ENCODE results near the gene TXNRD3. TPM values are rescaled to one million over a fixed set of nuclear protein-coding genes. Genes with fewer than 3 reads are reported as not detected.

TXNRD3 gene
- total and polyA plus RNA-seq, 5 experiments from 2014 or later, result 3.2 to 6.7 (median 6.2) TPM

DNA sequence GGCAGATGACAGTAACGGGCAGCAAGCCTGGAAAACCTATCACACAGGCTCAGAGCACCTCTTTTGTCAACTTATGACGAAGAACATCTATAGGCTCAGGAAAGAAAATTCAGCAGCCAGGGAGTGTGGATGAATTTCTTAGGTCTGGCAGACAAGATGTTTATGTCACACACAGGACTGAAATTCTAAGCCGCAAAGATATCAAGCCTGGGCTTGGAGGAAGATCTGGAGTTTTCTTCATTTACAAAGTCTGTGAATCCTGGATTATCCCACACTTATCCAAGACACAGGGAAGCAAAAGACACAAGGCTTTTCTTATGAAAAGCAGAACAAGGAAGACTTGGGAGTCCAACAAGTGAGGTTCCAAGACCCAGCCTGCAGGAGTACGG lies 25.7 kb upstream of the TXNRD3 start:
- no peaks in the 10 kb centered on the region for H3K36me3 Mint-ChIP-seq
- H3K9me3 Mint-ChIP-seq, result no peaks in the 10 kb centered on the region
- DNase-seq (no peak), ATAC-seq (no peak)
- POLR2A ChIA-PET, result no interaction called here
- H3K27ac Mint-ChIP-seq, result no peak overlapping the region
- H3K27me3 Mint-ChIP-seq, result peaks cover 0 to 25% (median 10%) of the 10 kb centered on the region in 5 donors
- peaks cover 4 to 8% (median 6%) of the 10 kb centered on the region in 4 donors for H3K4me1 Mint-ChIP-seq
- no peak overlapping the region for H3K4me3 Mint-ChIP-seq

DNA sequence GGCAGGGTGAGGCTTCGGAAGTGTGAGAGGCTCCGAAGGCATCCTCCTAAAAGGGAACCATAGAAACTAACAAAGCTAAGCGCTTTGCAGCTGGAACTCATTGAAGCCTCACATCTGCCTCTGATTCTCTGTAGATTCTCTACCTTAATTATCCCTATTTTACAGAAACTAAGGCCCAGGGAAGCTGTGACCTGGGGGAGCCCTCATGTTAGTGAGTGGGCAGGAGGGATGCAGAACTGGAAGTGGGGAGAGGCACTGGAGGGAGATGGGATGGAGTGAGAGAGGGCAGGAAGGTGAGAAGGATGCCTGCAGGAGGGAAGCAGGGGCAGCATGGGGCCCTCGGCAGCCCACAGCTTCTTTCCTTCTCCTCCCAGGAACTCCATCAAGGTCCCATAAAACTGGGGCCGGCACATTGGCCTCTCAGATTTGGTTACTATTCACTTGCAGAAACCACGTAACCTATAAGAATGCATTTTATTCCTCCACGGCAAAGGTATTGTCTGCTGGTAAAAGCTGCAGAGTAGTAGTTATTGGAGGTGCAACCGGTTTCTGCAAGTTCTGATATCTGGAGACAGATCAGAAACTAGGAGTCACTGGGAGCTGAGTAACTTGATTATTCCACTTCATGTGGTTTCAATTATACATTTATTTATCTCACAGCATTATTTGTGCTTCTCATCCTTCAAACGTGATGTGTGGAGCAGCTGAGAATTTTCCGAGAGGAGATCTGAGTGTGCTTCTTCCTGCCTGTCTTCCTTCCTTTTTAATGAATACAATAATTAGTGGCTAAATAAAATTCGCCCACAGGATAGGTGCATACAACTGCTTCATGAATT lies 25.1 kb upstream of the TXNRD3 start:
- Mint-ChIP-seq H3K36me3 (no peaks in the 10 kb centered on the region), H3K27me3 (peaks cover 0 to 25% (median 10%) of the 10 kb centered on the region in 5 donors), H3K9me3 (no peaks in the 10 kb centered on the region), H3K4me1 (peaks cover 4 to 8% (median 6%) of the 10 kb centered on the region in 4 donors), H3K27ac (no peak overlapping the region), H3K4me3 (no peak overlapping the region)
- no peak for DNase-seq
- no peak for ATAC-seq
- POLR2A ChIA-PET, result no interaction called here

DNA sequence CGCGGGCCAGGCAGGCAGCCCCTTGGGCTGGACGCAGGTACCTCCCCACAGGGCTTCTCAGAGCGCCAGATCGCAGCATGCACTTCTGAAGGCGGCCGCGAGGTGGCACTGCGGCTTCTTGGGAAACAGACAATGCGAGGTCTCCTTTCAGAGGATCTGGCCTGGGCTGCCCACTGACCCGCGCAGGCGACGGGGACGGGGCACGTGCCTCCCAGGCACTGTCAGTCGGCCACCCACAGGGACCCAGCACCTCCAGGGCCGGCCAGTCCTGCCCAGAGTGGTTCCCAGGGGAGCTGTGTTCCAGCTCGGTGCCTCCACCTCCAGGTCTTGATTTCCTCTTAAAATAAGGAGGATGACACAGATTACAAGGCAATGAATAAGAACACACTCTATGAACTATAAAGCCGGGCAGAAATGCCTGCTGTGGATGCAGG lies 24.4 kb upstream of the TXNRD3 start:
- ATAC-seq (peak; percentile 72 to 83), DNase-seq (peak; percentile 52 to 85 (median 72))
- Mint-ChIP-seq H3K9me3 (peaks cover 0 to 7% (median 0%) of the 10 kb centered on the region in 9 donors), H3K4me1 (peaks cover 4 to 8% (median 6%) of the 10 kb centered on the region in 4 donors), H3K36me3 (peaks cover 0 to 3% (median 0%) of the 10 kb centered on the region in 3 donors), H3K27ac (peak overlapping the region in 3 of 10 donors; percentile 13 to 66 (median 57)), H3K4me3 (peak overlapping the region; percentile 33 to 74 (median 66)), H3K27me3 (peaks cover 0 to 25% (median 10%) of the 10 kb centered on the region in 5 donors)
- POLR2A ChIA-PET, result no interaction called here

DNA sequence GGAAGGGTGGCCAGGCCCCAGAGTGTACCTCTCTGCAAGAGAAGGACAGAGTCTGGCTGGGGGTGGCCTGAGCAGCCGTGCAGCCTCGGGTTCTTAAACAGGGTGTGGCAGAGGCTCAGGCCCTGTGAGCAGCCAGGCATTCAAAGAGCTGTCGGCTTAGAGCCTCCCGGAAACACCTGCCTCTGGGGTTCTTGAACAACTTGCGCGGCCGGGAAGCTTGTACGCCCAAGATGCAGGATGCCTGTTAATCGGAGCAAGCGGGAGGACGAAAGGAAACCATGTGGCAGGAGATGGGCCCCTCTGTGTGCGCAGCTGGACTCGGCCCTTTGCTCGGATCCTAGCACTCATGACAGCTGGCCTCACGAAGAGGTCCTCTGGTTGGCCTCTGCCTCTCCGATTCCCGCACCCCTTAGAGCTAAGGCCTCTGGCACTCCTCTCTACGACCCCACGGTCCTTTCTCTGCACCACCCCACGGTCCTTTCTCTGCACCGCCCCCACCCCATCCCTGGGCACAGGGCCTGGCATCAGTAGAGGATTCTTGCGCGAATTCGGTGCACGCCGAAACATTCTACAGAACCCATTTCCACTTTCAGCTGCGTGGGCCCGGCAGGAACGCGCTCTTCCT lies 23.9 kb upstream of the TXNRD3 start:
- no peak for DNase-seq
- ATAC-seq, result no peak
- peaks cover 0 to 9% (median under 1%) of the 10 kb centered on the region in 9 donors for H3K9me3 Mint-ChIP-seq
- H3K4me1 Mint-ChIP-seq, result peaks cover 4 to 8% (median 6%) of the 10 kb centered on the region in 4 donors
- peaks cover 0 to 3% (median 0%) of the 10 kb centered on the region in 3 donors for H3K36me3 Mint-ChIP-seq
- H3K27me3 Mint-ChIP-seq, result peaks cover 0 to 25% (median 10%) of the 10 kb centered on the region in 5 donors
- H3K27ac Mint-ChIP-seq, result peak overlapping the region in 3 of 10 donors; percentile 13 to 66 (median 57)
- POLR2A ChIA-PET, result no interaction called here
- H3K4me3 Mint-ChIP-seq, result peak overlapping the region; percentile 33 to 74 (median 66)

DNA sequence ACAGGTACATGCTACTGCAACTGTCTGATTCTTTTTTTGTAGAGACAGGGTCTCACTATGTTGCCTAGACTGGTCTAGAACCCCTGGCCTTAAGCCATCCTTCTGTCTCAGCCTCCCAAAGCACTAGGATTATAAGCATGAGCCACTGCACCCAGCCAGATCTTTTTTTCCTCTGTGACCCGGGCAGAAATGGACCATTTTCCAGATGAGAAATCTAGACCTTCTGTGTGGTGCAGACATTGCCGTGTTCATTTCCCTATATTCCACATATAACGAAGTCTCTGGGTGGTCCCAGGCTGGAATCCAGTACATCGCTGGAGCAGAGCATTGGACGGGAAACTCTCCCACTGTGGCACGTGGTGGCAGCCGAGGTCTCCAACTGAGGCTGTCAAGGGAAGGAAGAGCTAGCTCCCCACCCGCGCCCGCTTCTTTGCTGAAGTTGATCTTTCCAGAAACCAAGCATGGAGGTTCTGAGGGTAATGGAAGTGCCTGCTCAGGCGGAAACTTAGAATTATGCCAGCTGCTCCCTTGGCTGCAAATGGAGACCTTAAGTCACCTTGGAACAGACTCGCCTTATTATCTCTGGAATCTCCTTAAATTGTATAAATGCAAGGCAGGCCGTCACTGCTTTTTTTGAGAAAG lies 23.1 kb upstream of the TXNRD3 start:
- H3K9me3 Mint-ChIP-seq, result peaks cover 0 to 11% (median 1%) of the 10 kb centered on the region in 9 donors
- peaks cover 0 to 3% (median 0%) of the 10 kb centered on the region in 3 donors for H3K36me3 Mint-ChIP-seq
- no peak overlapping the region for H3K27ac Mint-ChIP-seq
- DNase-seq (no peak), ATAC-seq (no peak)
- peaks cover 4 to 8% (median 6%) of the 10 kb centered on the region in 4 donors for H3K4me1 Mint-ChIP-seq
- H3K4me3 Mint-ChIP-seq, result no peak overlapping the region
- peaks cover 0 to 25% (median 10%) of the 10 kb centered on the region in 5 donors for H3K27me3 Mint-ChIP-seq
- POLR2A ChIA-PET, result no interaction called here

DNA sequence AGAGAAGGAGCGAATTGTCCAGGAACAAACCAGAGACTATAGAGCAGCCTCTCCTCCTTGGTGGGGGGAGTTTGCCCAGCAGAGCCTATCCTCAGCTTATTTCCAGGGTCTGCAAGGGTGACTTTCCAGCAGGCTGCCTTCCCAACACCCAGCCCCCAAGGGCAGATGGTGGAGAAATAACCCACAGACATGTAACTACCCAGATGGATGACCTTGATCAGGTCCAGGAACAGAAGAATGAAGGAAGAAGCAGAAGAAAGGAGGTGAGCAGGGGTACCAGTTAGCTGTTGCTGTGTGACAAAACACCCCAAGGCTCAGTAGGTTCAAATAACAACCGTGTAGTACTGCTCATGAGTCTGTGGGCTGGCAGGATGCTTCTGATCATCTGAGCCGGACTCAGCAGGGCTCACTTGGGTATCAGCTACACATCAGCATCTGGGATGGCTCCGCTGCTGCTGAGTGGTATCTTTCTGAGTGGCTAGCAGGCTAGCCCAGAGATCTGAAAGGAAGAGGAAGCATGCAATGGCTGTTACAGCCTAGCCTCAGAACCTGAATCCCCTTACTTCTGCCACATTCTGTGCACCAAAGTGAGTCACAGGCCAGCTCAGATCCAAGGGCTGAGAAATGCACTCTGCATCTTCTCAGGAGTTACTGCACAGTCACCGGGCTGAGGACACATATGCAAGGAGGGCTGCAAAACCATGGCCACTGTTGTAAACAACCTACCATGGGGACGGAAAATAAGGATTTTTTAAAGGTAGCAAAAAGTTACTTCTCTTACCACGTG lies 22.2 kb upstream of the TXNRD3 start:
- POLR2A ChIA-PET, result no interaction called here
- Mint-ChIP-seq H3K4me3 (no peak overlapping the region), H3K27ac (peak overlapping the region in 1 of 10 donors; percentile 68), H3K27me3 (peaks cover 0 to 25% (median 10%) of the 10 kb centered on the region in 5 donors), H3K4me1 (peaks cover 4 to 8% (median 6%) of the 10 kb centered on the region in 4 donors), H3K36me3 (peaks cover 0 to 3% (median 0%) of the 10 kb centered on the region in 3 donors), H3K9me3 (peaks cover 0 to 11% (median 1%) of the 10 kb centered on the region in 9 donors)
- no peak for ATAC-seq
- no peak for DNase-seq

DNA sequence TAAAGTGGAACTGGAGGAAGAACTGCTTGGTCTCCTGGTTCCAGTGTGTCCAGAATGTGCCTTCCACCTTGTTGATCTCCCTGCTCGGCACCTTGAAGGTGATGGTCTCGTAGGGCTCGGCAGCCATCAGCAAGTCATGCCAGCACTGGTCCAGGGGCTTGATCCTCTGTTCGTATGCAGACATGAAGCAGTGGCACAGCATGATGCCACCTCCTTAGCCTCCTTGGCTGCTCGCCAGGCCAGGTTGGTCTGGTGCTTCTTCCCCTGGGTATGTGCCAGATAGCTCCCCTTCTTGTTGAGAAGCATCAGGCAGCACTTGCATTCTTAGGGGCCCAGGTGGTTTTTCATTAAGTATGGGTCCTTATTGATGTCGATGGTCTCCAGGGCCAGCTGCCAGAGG lies 17.8 kb upstream of the TXNRD3 start:
- DNase-seq, result no peak
- no peak overlapping the region for H3K4me3 Mint-ChIP-seq
- H3K4me1 Mint-ChIP-seq, result peaks cover 0 to 5% (median 0%) of the 10 kb centered on the region in 4 donors
- no peak overlapping the region for H3K27ac Mint-ChIP-seq
- peaks cover 0 to 12% (median 7%) of the 10 kb centered on the region in 5 donors for H3K27me3 Mint-ChIP-seq
- POLR2A ChIA-PET, result no interaction called here
- H3K9me3 Mint-ChIP-seq, result peaks cover 0 to 31% (median 11%) of the 10 kb centered on the region in 9 donors
- no peak for ATAC-seq
- peaks cover 0 to 9% (median 3%) of the 10 kb centered on the region in 3 donors for H3K36me3 Mint-ChIP-seq

DNA sequence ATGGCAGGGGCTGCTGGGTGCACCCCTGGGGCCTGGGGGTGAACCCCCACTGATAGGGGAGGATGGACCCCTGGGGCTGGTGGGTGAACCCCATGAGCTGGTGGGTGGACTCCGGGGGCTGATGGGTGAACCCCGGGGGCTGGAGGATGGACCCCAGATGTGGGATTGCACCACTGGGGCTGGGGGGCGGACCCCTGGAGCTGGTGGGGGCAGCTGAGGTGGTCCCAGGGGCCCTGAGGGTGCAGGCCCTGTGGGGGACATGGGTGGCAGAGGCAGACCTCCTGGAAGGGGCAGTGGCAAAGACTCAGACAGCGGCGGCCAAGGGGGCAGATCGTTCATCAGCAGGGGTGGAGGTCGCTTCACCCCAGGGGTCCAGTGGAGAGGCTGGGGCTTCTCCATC lies 17.4 kb upstream of the TXNRD3 start:
- H3K36me3 Mint-ChIP-seq, result peaks cover 0 to 9% (median 3%) of the 10 kb centered on the region in 3 donors
- POLR2A ChIA-PET, result no interaction called here
- DNase-seq (no peak), ATAC-seq (no peak)
- peaks cover 0 to 31% (median 11%) of the 10 kb centered on the region in 9 donors for H3K9me3 Mint-ChIP-seq
- H3K27me3 Mint-ChIP-seq, result peaks cover 0 to 11% (median 3%) of the 10 kb centered on the region in 5 donors
- peaks cover 0 to 5% (median 0%) of the 10 kb centered on the region in 4 donors for H3K4me1 Mint-ChIP-seq
- no peak overlapping the region for H3K27ac Mint-ChIP-seq
- no peak overlapping the region for H3K4me3 Mint-ChIP-seq

DNA sequence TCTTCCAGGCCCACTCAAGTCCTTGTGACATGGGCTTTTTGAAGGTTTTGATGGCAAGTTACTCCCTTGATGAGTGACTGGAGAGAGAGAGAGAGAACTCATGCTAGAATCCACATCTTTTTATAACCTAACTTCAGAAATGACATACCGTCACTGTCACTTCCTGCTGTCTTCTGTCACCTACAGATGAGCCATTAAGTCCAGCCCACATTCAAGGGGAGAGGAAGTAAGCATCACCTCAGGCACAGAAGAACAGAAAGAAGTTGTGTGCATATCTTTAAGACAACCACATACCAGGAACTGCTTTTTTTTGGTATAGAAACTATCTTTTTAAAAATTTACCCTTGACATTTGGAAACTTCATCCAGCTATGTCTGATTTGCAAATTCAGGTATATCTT lies 16.6 kb upstream of the TXNRD3 start:
- peaks cover 0 to 3% (median 0%) of the 10 kb centered on the region in 5 donors for H3K27me3 Mint-ChIP-seq
- peaks cover 0 to 9% (median 3%) of the 10 kb centered on the region in 3 donors for H3K36me3 Mint-ChIP-seq
- ATAC-seq, result peak in 1 of 2 donors; percentile 89
- H3K9me3 Mint-ChIP-seq, result peaks cover 0 to 31% (median 11%) of the 10 kb centered on the region in 9 donors
- peak in 1 of 10 donors; percentile 27 for DNase-seq
- H3K4me1 Mint-ChIP-seq, result peaks cover 0 to 5% (median 0%) of the 10 kb centered on the region in 4 donors
- H3K27ac Mint-ChIP-seq, result peak overlapping the region in 5 of 10 donors; percentile 34 to 75 (median 55)
- POLR2A ChIA-PET, result no interaction called here
- H3K4me3 Mint-ChIP-seq, result no peak overlapping the region

DNA sequence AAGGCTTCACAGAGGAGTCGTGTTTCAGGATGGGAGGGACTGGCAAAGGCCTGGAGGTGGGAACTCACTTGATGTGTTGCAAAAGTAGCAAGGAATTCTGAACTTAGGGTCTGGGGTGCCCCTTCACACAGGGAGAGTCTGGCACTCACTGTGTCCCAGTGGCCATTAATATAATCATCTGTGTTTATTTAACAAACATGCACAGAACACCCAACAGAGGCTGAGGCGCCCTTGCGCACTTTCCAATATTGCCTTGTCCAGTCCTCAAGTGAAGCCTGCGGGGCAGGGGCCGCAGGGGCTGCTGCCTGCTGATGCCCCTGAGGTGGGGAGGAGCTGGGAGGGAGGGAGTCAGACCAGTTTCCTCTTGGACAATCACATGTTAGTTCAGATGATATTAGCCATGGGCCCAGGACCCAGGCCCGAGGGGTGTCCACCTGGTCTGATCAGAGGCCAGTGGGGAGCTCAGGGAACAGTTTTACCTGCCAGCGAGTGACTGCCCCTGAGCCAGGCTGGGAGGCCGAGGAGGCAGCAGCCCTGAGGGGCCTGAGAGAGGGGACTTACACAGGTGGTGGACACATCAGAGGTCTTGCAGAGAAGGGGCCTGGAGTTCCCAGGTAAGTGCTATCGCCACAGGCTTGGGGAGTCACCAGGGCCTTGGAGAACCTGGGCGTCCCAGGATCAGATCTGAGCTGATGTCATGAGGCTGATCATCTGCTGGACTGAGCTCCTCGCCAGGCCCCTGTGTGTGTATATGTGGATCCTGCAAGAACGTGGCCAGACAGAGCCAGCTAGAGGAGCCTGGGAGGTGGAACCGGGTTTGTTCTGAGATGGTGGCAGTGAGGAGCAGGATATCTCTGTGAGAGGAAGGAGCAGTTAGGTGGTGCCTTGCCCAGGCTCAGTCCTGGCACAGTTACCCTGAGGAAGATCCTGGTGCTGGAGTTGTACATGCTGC lies 13.8 kb upstream of the TXNRD3 start:
- peaks cover 0 to 2% (median 0%) of the 10 kb centered on the region in 5 donors for H3K27me3 Mint-ChIP-seq
- H3K36me3 Mint-ChIP-seq, result peaks cover 0 to 9% (median 0%) of the 10 kb centered on the region in 3 donors
- no peak overlapping the region for H3K27ac Mint-ChIP-seq
- no peak overlapping the region for H3K4me3 Mint-ChIP-seq
- peaks cover 0 to 5% (median 0%) of the 10 kb centered on the region in 4 donors for H3K4me1 Mint-ChIP-seq
- peaks cover 0 to 21% (median 11%) of the 10 kb centered on the region in 9 donors for H3K9me3 Mint-ChIP-seq
- ATAC-seq (no peak), DNase-seq (no peak)
- POLR2A ChIA-PET, result no interaction called here

Data from naive thymus-derived CD8-positive, alpha-beta T cell (primary cell).